Activated T-cell treated with anti-CD3 and anti-CD28 coated beads for 48 hours (primary cell): ENCODE results near the gene AFG1L.
"Not testable (repeated sequence)": the region's sequence is repeated elsewhere in the genome, so short reads cannot be mapped to it uniquely, and the experiment has no call there.

Source experiments
- DNase-seq: peaks from one replicate; pipeline ENCODE4 v3.0.0-alpha.2; 2020; ENCODE audit warnings: low read depth

Gene AFG1L

DNA sequence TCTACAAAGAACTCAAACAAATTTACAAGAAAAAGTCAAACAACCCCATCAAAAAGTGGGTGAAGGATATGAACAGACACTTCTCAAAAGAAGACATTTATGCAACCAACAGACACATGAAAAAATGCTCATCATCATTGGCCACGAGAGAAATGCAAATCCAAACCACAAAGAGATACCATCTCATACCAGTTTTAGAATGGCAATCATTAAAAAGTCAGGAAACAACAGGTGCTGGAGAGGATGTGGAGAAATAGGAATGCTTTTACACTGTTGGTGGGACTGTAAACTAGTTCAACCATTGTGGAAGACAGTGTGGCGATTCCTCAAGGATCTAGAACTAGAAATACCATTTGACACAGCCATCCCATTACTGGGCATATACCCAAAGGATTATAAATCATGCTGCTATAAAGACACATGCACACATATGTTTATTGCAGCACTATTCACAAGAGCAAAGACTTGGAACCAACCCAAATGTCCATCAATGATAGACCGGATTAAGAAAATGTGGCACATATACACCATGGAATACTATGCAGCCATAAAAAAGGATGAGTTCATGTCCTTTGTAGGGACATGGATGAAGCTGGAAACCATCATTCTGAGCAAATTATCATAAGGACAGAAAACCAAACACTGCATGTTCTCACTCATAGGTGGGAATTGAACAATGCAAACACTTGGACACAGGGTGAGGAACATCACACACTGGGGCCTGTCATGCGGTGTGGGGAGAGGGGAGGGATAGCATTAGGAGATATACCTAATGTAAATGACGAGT is 121.4 kb downstream of the AFG1L start:
- DNase-seq = not testable (repeated sequence)

DNA sequence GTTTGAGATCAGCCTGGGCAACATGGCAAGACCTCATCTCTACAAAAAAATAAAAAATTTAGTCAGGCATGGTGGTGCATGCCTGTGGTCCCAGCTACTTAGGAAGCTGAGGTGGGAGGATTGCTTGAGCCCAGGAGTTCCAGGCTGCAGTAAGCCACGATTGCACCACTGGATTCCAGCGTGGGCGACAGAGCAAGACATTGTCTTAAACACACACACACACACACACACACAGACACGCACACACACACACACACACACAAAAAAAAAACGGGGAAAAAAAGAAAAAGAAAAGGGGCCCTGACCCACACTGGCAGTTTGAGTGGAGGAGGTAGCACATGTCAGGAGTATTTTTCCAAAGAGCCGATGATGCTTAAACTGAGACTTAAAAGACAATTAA is 122.2 kb downstream of the AFG1L start:
- no peak for DNase-seq

DNA sequence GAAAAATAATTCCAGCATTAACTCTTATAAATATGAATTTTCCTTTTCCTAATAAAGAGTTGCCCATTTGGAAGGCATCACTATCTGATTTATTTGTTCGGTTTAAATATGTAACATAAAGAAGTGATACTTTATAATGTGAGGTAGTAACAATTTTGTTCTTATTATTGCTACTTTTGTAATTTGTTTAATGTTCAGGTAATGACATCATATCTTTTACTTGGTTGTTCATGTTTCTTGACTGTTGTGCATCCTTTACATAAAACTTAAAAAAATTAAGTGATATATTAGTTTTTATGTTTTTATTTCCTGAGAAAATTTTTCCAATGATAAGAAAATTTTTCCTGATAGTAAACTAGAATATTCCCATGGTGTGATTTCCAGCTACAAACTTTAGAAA is 124.6 kb downstream of the AFG1L start:
- no peak for DNase-seq

DNA sequence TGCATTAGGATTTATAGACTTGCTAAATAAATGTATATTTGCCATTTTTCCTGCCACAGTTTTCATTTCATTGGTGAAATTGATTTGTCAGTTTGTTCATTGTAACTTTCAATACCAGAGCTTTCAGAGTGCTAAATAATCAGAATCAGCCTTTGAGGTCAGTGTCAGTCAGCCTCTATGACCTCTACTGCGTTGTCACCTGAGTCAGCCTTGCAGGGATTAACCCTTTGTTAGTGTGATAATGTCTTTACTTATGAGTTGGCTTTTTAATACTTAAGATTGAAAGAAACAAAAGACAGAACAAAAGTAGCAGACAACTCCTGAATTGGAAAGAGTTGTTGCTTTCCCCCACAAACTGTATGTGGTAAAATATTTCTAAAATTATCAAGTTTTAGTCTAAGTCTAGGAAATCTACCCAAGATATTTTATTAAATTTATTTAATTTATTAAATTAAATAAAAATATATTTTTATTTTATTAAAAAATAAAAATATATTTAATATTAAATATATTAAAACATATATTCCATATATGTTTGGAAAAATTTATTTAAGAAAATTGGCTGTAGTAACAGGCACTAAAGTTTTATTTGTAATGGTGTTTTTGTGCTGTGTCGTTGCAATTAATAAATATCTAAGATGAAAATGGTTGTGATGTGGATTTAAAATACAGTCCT is 125.2 kb downstream of the AFG1L start:
- DNase-seq = no peak

DNA sequence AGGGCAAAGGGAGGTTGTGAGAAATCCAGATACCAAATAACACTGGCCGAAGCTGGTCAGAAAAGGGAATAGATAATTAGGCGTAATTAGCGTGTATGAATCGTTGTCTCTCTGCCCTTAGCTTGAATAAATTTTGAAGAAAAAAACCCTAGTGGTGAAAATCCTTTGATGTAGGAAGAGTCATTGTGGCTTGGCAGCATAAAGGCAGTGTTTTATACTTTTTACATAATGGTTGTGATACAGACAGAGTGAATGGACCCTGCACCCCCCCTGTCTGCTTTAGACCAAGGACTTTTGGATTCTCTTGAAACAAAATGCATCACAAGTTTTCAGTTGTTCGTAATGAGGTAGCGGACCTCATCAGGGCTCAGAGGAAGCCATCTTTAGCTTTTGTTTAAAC is 126.5 kb downstream of the AFG1L start:
- DNase-seq = no peak

DNA sequence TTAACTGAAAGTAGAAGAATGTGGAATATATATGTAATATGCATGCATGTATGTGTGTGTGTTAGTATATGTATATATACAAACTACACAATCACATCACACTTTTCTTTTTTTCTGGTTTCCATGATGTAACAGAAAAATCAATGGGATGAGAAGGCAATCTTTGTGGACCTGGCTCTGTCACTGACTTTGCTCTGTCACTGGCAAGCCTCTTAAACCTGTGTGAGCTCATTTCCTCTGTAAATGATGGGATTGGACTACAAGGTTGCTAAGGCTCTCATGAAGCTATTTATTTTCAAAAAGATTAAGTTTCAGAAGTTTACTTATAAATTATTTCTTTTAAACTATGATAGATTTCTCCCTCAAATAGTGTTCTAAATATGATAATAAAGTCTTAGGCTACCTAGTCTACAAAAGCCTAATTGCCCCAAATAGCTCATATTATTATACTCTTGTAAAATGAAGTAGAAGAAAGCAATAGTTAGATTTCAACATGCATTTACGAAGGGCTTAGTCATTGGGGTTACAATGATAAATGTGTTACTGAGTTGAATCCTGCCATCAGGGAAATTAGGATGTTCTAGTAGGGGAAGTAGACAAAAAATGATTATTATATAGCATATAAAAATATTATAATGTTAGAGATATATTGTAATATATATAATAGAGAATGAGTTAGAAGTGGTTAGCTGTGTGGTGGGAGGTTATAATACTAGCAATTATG is 129.3 kb downstream of the AFG1L start:
- DNase-seq = no peak

DNA sequence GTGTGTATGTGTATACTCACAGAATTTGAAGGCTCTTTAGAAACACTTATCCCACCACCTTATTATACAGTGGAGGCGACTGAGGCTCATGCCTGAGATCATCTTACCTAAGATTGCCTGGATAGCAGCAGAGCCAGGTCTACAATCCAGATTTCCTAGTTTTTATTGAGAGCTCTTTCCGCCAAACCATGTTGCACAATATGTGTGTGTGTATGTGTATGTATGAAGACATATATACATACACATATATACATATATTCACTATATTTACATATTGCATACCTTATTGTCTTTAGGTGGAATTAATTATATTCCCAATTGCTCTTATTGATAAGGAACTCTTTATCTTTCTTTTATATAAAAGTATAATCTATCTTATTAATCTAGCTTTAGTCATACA is 130.6 kb downstream of the AFG1L start:
- DNase-seq = no peak

DNA sequence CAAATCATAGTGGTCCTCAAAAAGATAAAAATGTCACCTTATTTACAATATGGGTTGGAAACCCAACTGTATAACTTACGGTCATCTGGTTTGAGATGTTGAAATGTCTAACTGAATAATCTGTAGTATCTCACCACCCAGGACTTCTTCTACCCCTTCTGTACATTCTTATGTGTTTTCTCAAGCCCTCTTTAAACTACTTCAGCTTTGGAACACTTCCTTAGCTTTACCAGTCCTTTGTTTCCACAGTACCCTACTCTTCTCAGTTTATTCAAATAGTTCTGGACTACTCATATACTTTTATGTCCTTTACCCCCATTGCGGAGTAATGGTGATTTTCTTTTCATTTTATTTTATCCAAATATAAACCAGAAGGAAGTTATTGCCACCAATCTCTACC is 137.3 kb downstream of the AFG1L start:
- DNase-seq = no peak

DNA sequence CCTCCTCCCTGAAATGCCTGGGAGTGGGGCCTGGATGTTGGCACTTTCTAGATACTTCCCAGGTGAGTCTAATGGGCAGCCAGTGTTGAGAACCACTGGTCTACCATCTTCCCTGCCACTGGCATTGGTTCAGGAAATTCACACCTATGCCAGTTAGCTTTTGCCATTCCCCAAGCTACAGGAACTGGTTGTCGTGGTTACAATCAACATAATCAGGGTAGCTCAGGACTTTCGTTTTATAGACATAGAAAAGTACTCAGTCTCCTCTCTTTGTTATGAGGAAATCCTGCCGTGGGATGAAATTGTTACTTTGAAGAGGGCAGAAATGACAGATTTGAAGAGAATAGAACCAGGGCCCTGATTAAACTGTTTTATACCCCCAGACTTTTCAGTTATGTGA is 137.9 kb downstream of the AFG1L start:
- no peak for DNase-seq

DNA sequence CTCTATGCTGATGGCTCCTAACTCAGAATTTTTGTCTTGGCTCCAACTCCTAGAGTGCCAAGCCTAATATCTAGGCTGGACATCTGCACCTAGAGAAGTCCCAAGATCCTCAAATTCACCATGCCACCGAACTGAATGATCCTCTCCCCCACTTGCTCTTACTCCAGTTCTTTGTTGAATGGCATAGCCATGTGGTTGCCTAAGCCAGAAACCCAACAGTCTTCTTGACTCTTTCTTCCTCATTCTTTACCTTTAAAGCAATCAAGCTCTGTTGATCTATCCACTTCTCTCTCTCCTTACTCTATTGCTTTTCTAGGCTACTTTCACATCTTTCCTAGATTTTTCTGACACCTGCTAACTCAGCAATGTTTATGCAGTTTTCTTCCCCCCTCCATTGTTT is 139.4 kb downstream of the AFG1L start:
- DNase-seq = no peak

DNA sequence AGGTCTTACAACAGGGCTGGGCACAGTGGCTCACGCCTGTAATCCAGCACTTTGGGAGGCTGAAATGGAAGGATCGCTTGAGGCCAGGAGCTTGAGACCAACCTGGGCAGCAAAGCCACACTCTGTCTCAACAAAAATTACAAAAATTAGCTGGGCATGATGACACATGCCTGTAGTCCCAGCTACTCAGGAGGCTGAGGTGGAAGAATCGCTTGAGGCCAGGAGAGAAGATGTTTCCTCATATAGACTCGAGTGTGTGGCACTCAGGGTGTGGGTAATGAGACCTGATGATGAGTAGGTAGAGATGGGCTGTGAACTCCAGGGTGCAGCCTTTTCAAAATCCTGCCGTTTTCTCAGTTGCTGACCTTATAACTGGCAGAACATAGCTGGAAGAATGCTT is 140.5 kb downstream of the AFG1L start:
- DNase-seq = no peak

DNA sequence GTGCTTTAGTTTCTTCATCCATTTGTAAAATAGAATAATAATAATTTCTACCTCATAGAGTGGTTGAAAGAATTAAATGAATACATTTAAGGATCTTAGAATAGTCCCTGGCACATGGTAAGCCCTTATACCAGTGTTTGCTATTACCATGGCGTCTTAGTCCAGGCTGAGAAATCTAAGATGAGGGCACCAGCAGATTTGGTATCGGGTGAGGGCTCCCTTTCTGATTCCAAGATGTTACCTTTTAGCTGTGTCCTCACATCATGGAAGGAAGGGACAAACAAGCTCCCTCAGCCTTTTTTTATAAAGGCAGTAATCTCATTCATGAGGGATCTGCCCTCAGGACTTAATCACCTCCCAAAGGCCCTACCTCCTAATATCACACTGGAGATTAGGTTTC is 141.9 kb downstream of the AFG1L start:
- DNase-seq = no peak

DNA sequence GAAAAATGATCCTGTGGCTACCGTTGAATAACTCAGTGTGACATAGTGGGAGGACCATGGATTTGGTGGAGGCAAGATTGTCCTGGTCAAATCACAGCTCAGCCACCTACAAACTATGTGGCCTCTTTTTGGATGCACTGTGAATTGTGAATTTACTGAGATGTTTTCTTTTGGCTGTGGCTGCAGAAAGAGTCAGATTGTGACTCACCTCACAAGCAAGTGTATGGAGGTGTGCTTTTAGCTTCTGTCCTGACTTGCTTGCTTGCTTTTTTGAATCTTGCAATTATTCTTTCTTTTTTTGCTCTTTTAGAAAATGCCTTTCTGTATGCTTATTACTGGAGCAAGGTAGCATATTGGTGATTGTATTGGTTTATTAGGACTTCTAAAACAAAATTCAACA is 143.0 kb downstream of the AFG1L start:
- no peak for DNase-seq

DNA sequence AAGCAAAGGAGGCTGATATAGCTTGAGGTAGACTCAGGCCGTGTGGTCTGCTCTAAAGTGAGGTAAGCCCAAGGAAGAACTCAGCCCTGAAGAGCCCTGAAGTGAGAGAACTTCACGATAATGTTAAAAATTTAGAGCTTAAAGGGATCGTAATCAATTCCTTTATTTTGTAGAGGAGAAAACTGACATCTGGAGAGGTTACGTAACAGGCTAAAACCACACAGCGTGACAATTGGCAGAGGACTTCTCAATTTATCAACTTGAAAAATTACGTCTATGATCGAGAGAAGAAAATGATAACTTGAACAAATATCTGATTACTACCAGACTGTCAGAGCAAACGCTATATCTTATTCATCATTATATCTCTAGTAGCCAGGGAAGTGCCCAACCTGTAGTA is 144.1 kb downstream of the AFG1L start:
- no peak for DNase-seq

DNA sequence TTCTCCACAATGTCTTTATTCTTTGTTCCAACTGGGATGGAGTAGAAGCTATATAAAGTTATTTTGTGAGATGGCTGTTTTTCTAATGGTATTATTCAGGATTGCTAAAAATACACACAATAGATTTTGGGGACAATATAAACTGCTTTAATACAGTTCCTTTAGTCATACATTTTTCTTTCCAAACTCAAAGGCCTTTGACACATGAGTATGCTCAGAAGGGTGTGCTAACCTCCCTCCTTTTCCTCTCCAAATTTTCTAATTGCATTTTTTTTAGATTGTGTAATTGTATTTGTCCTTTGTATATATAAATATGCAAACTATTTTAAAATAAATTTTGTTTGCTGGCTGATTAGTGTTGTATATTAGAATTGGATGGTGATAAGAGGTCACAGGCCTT is 146.3 kb downstream of the AFG1L start:
- no peak for DNase-seq

DNA sequence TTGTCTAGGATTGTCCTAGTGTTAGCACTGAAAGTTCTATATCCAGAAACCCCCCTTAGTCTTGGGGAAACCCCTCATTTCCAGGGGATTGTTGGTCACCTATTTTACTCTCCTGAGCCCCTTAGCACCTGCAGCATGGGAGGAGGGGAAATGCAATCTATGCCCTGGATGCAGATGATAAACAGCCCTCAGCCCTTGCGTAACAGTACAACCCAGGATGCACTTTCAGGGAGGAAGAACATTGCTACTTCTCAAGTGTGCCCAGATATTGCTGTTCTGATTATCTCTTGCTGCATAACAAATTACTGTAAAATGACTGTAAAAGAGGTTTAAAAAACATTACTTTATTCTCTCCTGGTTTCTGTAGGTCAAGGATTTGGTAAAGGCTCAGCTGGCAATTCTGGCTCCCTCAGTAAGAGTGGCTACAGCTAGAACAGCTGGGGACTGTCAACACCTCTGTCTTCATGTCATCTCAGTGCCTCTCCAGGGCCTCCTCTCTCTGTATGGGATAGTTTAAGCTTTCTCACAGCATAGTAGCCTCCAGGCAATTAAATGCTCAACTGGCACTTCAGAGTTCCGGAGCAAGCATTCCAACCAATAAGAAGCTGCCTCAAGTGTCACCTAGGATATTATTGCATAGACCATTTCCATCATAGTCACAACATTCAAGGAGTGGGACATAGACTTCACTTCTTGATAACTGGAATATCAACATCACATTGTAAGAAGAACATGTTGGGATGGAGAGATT is 148.1 kb downstream of the AFG1L start:
- no peak for DNase-seq

DNA sequence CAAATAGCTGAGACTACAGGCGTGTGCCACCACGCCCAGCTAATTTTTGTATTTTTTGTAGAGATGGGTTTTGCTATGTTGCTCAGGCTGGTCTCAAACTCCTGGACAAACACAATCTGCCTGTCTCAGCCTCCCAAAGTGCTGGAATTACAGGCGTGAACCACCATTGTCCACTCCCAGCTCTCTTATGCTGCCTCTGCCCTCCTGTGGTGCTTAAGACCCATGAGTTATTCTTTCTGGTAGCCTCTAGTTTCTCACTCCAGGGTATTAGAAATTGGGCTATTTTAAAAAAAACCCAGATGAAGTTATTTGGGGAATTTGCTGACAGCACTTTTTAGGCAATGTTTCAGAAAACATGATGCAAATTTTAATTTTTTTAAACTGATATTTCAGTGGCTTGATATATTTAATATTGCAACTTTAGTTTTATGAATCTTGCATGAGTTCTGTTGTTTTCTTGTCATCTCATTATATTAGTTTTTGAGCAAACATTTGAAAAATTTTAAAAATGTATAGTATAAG is 151.8 kb downstream of the AFG1L start:
- DNase-seq = no peak

DNA sequence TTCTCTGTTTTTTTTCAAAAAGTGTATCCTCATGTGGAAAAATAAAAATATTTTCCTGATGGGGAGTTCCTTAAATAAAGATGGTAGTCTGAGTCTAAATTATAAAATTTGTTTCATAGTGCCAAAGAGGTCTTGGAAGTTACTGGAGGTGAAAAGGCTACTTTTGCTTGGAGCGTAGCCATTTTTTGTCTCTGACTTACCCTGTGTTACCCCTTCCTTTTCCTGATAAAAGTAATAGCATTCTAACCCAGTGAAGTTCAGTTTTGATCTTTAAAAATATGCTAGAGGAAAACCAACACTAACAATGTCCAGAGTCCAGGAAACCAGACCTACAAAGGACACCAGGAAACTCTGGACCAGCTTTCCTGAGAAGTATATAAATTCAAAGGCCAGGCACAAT is 153.6 kb downstream of the AFG1L start:
- DNase-seq = no peak

DNA sequence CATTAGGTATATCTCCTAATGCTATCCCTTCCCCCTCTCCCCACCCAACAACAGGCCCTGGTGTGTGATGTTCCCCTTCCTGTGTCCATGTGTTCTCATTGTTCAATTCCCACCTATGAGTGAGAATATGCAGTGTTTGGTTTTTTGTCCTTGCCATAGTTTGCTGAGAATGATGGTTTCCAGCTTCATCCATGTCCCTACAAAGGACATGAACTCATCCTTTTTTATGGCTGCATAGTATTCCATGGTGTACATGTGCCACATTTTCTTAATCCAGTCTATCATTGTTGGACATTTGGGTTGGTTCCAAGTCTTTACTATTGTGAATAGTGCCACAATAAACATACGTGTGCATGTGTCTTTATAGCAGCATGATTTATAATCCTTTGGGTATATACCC is 154.9 kb downstream of the AFG1L start:
- not testable (repeated sequence) for DNase-seq

DNA sequence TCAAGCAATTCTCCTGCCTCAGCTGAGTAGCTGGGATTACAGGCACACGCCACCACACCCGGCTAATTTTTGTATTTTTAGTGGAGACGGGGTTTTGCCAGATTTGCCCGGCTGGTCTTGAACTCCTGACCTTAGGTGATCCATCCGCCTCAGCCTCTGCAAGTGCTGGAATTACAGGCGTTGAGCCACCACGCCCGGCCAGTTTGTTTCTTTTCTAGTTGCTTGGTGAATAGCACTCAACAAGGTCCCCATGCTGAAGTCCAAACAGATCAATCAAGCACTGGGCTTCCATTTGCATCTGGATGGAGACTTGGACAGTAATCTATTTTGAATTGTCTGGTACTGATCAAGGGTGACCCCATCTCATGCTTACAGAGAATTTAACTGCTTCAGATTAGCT is 157.0 kb downstream of the AFG1L start:
- DNase-seq = no peak

DNA sequence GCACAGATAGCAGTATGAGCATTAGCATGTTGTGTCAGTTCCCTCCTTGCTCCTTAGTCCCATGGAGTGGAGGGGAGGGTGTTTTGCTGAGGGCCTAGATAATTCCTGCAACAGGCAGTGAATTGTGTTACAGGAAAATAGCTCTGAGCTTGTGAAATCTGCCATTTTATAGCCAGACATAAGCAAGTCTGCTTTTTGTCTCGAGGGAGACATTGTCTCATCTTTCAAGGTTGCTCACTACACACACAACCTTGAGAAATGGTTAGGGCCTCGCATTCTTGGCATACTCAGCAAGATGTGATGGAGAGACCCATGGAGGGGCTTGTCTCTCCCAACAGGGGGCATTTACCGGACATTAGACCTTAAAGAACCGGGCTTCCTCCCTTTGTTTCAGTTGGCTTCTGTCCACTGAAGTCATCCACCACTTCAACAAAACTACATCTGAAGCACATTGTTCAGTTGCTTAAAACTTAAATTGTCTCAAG is 157.9 kb downstream of the AFG1L start:
- no peak for DNase-seq

DNA sequence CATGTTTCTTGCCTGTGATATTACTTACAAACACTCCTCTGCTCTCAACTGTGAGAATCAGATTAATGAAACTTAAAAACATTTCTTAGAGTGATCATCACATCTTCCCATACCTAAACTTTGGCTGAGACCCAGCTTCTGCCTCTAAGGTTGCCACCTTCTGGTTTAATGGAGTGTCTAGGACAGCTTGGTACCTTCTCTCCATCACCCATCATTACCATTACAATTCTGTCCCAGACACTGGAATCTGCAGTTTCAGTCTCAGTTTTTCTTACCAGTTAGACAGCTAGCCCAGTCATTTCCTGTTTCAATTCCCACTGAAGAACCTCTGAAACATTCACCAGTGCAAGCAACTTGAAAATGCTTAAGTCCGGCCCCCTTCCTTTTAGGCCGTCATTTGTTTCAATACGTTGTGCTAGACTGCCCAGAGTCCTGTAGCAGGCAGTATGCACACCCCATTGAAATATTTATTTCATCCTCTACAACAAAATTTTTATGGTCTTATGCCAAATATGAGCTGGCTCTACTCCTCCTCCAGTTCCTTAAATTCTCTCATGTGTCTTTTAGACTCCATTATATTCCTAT is 158.8 kb downstream of the AFG1L start:
- no peak for DNase-seq
